GM21390 (cell line): Measurements from ENCODE around the gene CDH3.

Source experiments
- ATAC-seq: cut with Tn5 transposase; IDR thresholded peaks from one replicate; pipeline ENCODE4 v1.9.1; 2021; ENCODE audit not compliant: unreplicated experiment

Gene CDH3

DNA sequence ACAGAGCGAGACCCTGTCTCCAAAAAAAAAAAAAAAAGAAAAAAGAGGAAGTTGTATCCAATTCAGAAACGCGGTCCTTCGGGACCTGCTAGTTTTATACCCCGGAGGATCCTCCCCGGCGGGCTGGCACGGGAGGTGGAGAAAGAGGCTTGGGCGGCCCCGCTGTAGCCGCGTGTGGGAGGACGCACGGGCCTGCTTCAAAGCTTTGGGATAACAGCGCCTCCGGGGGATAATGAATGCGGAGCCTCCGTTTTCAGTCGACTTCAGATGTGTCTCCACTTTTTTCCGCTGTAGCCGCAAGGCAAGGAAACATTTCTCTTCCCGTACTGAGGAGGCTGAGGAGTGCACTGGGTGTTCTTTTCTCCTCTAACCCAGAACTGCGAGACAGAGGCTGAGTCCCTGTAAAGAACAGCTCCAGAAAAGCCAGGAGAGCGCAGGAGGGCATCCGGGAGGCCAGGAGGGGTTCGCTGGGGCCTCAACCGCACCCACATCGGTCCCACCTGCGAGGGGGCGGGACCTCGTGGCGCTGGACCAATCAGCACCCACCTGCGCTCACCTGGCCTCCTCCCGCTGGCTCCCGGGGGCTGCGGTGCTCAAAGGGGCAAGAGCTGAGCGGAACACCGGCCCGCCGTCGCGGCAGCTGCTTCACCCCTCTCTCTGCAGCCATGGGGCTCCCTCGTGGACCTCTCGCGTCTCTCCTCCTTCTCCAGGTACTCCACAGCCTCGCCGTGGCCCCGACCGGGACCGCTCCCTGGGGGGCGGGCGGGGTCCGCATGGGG is at the start of gene CDH3:
Gene CDH3 (plus strand): TSS at position 596 of the 779 bp plus-strand sequence. CDS start 70 bp downstream, at position 666.
- no peak for ATAC-seq

DNA sequence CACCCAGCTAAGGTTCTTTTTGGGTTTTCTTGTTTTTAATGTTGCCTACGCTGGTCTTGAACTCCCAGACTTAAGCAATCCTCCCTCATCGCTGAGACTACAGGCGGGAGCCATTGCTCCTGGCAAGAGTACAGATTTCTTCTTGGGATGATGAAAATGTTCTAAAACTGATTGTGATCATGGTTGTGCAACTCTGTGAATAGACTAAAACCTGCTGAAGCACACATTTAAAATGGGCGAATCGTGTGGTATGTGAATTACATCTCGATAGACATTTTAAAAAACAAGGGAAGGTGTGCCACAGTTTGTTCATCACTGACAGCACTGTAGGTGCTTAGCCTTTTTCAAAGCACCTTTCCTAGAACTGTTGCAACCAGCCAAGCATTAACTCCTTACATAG is 48.8 kb upstream of the CDH3 start:
- no peak for ATAC-seq

DNA sequence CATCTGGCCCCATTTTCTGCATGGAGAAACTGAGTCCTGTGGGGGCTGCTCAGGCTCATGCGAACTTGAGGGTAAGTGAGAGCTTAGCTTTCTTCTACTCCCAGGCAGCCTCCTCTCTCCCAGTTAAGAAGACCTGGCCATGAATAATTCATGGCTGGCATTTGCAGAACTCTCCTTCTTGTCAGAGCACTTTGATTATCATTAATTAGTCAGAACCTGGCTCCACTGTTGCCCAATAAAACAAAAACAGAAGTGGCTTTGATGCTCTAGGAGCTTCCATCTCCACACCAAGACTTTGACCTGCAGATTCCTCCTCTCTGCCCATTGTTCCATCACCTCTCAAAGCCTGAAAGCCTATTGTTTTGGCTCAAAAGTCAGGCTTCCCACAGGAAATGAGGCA is 45.5 kb upstream of the CDH3 start:
- ATAC-seq, result no peak

- no peak for ATAC-seq
Observed at GRCh38 chr16:68605746-68606145, 39.4 kb upstream of the CDH3 start.

GRCh38 chr16:68607443-68607842 is 37.7 kb upstream of the CDH3 start:
- ATAC-seq, result no peak

GRCh38 chr16:68608330-68608729 is 36.8 kb upstream of the CDH3 start:
- ATAC-seq, result no peak

DNA sequence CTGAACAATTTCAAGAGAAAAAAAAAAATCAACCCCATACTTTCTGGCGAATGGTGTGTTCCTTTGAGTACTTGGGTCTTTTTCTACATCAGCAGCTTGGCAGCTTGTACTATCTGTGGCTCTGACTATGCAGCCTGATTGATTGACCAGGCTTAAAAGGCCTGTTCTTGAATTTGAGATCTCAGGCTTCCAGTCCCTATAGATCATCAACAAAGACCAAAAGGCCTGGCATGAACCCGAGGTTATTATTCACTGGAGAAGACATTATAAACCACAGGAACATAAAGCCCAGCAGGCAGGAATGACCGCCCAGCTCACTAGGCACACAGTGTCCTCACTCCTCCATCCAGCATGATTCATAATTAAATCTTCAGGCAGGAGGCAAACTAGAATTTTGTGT is 32.1 kb upstream of the CDH3 start:
- no peak for ATAC-seq

DNA sequence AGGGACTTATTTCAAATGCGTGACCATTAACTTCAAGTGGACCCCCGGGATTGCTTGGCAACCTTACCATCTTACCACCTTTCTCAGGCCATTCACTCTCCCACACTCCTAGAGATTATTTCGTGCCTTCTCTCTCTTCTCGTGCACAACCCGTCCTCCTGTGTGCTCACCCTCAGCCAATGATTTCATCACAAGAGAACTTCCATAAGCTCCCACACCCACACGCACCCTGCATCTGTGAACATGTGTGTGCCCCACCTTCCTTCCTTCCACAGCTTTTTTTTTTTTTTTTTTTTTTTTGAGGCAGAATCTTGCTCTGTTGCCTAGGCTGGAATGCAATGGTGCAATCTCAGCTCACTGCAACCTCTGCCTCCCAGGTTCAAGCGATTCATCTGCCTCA is 27.4 kb upstream of the CDH3 start:
- ATAC-seq, result no peak

GRCh38 chr16:68626557-68626956 is 18.6 kb upstream of the CDH3 start:
- no peak for ATAC-seq

GRCh38 chr16:68627951-68628425 is 17.1 kb upstream of the CDH3 start:
- ATAC-seq, result no peak

DNA sequence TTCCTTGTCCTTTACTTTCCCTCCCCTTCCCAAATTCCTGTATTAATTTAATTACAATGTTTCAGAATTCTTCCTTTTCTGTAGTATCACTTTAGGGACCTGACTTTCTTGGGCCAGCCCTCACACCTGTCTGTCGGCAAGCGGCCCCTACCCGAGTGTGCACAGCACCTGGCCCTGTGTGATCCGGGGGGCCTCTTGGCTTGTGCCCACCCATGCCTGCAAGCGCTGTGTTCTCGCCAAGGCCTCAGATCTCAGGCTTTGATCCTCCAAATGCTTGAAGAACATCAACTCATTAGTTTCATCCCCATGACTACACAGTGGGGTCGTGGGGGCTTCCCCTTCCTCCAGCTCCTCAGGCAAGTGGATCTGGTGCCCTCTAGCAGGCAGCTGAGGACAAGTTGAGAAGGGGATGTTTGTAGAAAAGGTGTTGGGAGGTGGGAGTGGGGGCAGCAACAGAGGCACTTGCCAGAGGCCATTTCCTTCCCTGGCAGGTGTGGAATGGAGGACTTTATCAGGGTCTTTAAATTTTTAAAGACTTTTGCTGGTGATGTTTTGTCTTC is 15.7 kb upstream of the CDH3 start:
- ATAC-seq, result no peak

DNA sequence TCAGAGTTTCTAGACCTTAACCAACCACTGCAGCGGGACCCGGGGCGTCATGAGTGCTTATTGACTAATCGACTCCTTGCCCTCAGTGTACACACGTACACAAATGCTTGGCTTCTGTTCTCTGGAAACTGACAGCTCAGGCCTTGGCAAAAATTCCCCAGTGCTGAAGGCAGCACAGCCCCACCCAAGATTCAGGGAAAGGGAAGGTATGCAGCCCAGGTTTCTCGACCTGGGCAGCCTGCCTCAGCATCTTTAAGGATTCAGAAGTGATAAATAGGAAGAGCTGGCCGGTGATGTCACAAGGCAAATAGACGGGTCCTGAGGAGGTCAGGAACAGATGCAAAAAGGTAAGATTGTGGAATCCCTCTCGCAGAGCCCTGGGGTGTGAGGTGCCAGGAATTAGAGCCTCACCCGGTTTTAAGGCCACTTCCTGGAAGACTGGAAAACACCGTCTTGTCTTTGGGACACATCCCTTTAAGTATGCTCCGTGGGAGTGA is 9.0 kb upstream of the CDH3 start:
- ATAC-seq, result no peak

- ATAC-seq, result no peak
Observed at GRCh38 chr16:68636818-68637217, 8.3 kb upstream of the CDH3 start.

DNA sequence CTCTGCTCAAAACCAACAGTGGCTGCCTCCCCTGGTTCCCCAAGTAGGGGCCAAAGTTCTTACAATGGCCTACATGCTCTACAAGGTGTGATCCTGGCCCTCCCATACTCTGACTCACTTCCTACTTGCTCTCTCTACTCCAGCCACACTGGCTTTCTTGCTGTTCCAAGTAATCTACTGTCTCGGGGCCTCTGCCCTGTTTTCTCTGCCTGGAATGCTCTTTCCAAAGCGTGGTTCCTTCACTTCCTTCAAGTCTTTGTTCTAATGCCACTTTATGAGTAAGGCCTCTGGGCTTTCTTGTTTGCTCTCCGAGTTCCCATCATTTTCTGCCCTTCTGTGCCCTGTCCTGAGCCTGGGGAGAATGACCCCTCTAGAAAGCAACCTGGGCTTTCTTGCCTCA is 4.1 kb upstream of the CDH3 start:
- no peak for ATAC-seq

DNA sequence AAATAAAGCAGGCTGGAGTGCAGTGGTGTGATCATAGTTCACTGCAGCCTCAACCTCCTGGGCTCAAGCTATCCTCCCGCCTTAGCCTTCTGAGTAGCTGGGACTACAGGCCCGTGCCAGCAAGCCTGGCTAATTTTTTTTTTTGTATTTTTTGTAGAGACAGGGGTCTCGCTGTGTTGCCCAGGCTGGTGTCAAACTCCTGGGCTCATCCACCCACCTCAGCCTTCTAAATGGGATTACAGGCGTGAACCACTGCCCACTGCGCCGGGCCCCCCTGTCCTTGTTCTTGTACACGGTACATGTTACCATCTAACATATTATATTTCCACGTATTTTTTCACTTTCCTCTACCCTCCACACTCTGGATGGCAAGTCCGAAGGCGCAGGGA is 3.1 kb upstream of the CDH3 start:
- no peak for ATAC-seq

GRCh38 chr16:68642436-68643101 is 2.5 kb upstream of the CDH3 start:
- ATAC-seq, result no peak

- ATAC-seq, result no peak
Observed at GRCh38 chr16:68643227-68643626, 1.9 kb upstream of the CDH3 start.

DNA sequence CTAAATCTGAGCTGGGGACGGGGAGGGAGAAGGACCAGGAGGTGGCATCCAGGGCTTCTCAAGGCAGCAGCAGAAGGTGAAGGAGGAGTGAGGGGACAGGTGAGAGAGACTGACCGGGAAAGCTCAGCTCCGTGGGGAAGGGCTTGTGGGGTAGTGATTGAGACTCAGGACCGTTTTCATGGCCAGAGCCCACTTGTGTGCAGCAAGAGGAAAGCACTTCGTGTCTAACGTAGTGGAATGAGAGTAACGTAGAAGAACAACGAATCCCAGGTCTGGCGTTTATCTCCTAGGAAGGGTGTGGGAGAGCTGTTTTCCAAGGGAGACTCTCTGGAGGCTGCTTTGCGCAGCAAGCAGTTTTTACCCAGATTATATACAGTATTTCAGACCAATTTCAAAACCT is 1.3 kb upstream of the CDH3 start:
- no peak for ATAC-seq

DNA sequence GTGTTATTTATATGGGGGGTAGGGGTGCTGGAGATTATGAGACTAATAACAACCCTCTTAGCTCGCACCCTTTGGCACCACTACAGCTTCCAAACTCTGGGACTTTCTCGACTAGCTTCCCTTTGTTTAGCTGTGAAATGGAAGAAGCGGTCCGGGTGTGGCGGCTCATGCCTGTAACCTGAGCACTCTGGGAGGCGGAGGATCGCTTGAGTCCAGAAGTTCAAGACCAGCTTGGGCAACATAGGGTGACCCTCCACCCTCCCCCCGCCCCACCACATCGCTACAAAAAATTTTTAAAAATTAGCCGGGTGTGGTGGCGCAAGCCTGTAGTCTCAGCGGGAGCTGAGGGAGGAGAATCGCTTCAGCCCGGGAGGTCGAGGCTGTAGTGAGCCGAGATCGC is 814 bp upstream of the CDH3 start:
- ATAC-seq, result no peak

DNA sequence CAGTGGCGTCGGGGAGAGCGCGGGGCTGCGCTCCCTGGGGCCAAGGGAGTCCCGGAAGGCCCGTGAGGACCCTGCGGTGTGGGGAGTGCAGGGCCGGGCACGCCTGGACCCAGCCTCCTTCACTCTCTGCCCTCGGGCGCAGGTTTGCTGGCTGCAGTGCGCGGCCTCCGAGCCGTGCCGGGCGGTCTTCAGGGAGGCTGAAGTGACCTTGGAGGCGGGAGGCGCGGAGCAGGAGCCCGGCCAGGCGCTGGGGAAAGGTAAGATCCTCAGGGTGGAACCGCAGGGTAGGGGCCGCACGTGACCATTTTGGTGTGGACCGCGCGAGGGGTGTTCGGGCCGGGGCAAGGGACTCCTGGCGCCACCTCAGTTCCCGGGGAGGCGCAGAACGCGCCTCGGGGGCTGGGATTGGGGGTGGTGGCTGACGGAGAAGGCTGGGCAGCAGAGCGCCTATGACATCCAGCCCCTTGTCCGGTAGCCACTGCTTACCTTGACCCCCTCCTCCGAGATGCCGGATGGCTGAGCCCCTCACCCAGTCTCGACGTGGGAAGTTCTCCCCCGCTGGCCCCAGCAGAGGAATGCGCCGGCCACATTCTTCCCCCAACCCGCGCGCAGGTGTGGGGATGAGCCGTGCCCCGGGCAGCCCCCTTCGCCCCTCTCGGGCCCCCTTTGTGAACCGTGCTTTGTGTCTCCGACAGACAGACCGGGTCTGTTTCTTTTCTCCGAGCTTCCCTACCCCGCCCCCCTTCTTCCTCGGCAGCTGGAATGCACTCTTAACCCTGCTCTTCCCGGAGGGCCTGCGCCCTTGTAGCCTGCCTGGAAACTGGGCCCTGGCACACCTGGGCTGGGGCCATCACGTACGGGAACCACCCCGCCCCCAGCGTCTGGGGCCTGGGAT is 631 bp downstream of the CDH3 start:
- ATAC-seq, result no peak
